Measurements from ENCODE around the gene FAM20C.

Gene FAM20C

DNA sequence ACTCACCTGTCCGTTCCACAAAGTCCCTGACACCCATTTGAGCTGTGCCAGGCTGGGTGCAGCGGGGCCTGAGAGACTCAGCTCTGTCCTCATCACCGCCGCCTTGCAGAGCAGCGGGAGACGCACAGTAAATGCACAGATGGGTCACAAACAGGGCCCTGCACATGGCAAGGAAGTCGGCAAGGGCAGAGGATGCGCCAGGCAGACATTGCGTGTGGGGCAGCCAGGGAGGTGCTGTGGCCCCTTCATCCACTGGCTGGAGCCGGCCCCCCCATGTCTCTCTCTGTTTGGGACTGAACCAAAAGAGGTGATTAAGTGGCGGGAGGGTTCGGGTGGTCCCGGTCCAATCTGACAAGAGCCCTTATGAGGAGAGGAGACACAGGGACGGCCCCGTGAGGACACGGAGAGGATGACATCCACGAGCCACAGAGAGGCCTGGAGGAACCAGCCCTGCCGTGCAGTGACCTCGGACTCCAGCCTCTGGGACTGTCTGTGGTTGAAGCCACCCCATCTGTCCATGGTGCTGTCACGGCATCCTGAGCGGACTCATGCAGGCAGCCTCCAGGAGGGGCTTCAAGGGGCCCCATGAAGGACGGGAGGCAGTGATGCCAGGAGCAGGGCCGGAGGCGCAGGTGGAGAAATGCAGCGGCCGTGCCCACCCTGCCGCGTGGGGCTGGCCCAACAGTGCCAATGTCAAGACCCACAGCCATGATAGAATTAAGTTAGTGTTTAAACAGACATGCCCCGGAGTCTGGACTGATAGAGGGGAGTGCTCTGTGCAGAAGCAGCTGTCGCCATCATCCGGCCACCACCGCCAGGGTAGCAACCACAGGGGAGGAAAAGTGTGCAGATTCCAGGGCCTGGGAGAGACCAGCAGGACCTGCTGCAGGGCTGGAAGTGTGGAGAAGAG, 69.2 kb downstream of the FAM20C start:
- DNase-seq = peak in 1 of 5 donors; percentile 5

DNA sequence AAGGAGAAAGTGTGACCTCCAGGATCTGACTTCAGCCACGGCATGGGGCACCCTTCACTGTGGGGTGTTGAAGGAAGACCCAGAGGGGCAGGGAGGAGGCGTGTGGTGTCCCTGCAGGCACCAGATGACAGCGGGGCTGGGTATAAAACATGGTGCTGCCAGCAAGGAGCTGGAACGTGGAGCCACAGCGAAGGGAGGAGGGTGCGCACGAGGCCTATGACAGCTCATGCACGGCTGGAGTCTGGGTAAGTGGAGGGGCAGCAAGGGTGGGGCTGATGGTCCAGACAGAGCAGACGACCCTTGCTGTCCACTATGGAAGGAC, 69.8 kb downstream of the FAM20C start:
- peak in 1 of 5 donors; percentile 1 for DNase-seq

DNA sequence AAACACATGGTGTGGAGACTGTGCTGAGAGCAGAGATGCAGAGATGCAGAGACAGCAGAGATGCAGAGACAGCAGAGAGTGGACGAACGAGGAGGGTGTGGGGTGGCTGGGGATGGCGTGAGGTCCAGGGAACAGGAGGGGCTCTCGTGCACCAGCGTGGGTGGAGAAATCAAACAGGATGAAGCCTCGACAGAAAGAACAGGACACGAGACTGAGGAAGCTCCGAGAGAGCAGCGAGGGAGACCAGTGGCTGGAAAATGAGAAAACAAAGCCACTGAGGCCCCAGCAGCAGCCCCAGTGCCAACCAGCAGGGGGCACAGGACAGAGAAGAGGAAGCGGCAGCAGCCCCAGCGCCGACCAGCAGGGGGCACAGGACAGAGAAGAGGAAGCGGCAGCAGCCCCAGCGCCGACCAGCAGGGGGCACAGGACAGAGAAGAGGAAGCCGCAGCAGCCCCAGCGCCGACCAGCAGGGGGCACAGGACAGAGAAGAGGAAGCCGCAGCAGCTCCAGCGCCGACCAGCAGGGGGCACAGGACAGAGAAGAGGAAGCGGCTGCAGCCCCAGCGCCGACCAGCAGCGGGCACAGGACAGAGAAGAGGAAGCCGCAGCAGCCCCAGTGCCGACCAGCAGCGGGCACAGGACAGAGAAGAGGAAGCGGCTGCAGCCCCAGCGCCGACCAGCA, 70.4 kb downstream of the FAM20C start:
- DNase-seq = peak in 2 of 5 donors; percentile 11 to 43

DNA sequence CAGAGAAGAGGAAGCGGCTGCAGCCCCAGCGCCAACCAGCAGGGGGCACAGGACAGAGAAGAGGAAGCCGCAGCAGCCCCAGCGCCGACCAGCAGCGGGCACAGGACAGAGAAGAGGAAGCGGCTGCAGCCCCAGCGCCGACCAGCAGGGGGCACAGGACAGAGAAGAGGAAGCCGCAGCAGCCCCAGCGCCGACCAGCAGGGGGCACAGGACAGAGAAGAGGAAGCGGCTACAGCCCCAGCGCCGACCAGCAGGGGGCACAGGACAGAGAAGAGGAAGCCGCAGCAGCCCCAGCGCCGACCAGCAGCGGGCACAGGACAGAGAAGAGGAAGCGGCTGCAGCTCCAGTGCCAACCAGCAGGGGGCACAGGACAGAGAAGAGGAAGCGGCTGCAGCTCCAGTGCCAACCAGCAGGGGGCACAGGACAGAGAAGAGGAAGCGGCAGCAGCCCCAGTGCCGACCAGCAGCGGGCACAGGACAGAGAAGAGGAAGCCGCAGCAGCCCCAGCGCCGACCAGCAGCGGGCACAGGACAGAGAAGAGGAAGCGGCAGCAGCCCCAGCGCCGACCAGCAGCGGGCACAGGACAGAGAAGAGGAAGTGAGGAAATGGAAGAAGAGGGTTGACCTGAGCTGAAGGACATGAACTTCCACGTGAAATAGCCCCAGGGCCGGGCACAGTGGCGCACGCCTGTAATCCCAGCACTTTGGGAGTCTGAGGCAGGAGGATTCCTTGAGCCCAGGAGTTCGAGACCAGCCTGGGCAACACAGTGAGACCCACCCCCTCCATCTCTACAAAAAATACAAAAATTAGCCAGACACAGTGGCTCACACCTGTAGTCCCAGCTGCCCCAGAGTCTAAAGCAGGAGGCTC, 71.3 kb downstream of the FAM20C start:
- DNase-seq = peak in 4 of 5 donors; percentile 7 to 62 (median 32)

DNA sequence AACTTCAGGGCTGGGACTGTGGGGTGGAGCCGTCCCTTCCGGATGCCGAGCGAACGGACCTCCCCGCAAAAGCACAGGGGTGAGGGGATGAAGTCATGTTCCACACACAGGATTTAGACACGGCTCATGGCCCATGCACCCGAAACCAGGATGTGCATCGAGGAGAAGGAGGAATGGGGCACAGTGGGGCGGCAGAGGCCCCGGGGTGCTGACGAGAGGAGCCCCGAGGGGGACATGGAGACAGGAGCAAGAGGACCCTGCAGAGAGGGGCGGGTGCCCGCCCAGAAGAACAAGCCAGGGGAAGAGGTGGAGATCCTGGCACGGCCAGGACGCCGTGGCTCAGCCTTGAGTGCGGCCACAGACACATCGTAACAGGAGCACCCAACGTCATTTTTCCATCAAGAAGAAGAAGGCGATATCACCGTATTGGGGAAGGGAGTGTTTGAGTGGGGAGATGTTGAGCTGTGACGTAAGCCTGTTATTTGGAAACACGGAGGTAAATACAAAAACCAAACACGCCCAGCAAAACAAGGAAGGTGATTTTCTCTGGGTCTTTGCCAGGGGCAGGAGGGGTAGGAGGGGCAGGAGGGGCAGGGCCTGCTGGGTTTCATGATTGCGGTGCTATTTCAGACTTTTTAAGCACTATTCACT, 72.3 kb downstream of the FAM20C start:
- DNase-seq = peak in 1 of 5 donors; percentile 4

DNA sequence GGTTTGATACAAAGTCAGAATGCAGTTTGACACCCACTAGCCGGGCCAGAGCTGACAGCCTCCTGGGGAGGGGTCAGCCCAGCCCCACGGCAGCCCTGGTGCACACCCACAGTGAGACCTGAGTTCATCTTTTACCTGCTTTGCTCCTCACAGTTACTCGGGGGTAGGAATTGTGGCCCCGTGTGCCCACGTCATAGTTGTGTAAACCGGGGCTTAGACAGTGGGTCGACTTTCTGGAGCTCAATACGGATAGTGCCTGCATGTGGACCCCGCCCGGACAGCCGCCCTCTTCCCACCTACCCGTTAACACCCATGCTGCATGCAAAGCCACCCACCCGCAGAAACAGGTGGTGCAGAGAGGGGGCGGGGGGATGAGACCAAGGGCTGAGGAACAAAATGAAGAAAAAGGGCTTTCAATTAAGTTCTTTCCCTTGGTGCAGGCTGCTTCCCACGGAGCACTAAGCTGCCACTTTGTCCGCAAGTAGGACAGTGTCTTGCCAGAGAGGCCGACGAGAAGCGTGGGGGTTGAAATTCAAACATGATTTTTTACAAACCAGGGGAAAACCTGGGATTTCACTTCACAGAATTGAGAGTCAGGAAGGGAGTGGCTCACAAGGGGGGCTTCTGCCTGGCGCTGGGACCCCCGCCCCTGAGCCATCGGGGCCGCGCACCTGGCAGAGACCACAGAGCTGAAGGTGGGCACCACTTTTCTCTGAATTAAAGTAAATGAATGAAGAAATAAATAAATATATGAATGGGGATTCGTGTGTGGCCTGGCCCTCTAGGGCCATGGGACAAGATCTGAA, 73.0 kb downstream of the FAM20C start:
- DNase-seq = peak in 1 of 5 donors; percentile 5

DNA sequence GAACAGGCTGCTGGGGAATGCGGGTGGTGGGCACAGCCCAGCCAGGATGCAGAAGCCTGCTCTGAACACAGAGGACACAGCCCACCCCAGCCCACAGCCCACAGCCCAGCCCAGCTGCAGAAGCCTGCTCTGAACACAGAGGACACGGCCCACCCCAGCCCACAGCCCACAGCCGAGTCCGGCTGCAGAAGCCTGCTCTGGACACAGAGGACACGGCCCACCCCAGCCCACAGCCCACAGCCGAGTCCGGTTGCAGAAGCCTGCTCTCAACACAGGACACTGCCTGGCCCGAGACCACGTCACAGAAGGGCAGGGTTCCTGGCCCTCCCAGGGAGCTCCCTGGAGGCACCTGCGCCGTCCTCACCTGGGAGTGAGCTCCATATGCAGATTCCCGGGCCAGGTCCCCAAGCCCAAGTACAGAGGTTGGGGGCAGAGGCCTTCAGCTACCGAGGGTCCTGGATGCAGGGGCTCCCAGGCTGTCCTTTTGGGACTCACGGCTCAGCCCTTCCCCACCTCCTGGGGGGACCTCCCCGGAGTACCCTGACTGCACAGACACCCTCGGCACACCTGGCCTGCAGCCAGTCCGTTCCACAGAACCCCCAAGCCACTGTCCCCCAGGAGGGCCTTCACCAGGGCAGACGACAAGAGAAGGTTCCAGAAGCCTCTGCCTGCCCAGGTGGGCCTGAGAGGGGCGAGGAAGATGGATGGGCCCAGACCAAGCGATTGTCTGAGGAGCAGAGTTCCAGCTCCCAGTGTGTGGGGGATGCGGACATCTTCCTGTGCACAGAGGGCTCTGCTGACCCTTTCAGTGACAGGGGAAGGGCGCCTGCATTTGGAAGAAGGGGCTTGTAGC, 73.9 kb downstream of the FAM20C start:
- DNase-seq = peak in 1 of 5 donors; percentile 6

DNA sequence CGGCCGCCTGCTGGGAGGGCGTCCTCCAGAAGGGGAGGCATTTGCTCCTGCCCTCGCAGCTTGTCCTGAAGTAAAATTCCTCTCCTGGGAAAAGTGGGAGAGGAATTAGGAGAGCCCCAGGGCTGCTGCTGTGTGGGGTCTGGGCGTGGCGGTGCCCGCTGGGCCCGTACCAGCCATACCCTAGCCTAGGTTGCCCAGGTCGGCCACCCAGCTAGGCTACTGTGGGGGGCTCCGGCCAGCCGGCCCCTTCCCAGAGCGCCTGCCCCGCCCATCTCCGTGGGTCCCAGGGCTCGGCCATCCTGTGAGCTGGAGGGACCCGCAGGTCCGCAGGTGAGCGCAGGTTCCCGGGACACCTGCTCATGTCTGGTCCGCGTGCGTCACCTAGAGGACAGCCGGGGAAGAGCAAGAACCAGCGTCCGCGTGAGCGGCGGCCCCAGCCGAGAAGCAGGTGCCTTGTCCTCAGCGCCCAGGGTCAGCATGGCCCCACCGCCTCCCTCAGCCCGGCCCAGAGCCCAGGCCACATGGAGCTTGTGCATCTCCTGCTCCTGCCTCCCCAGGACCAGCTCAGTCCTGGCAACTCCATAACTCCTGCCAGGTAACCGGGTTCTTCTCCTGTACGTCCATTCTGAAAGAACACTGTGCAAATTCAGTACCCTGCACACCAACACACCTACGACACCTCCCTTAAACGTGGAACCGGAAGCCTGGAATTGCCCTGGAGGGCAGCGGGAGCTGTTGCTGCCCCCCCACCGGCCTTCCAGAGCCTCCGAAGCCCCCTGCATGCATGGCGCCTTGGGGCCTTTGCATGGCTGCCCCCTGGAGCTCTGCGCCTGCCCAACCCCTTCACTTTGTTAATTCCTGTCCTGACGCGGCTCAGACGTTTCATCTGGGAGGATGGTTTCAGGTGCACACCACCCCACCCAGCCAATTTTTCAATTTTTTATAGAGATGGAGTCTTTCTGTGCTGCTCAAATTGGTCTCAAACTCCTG, 74.8 kb downstream of the FAM20C start:
- DNase-seq = peak in 1 of 5 donors; percentile 1

DNA sequence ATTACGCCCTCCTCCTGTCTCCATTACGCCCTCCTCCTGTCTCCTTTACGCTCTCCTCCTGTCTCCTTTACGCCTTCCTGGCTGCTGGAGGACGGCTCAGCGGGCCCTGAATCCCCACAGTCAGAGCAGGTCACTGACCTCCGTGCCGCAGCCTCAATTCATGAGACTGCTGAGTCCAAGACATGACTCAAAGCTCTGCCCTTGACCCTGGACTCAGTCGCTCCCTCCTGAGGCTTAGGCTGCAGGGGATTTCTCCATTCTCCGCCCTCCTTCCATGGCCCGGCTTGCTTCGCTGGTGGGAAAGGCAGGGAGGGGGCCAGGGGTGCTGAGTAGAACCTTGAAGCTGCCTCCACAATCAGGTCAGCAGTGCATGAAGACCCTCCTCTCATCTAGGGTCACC, 76.6 kb downstream of the FAM20C start:
- no peak for DNase-seq

DNA sequence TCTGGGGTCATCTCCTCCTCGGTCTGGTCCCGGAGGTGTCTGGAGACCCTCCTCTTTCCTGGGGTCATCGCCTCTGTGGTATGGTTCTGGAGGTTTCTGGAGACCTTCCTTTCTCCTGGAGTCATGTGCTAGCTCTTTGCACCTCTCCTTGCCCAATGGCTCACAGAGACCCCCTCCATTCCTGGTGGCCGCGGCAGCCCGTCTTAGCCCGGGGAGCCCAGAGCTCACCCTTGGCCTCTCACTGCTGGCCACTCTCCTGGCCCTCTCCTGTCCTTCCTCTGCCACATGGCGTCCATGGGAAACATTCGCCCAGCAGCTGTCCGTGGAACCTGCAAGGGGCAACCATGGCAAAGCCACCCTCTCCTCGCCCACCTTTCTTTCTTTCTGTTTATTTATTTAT, 77.3 kb downstream of the FAM20C start:
- peak in 1 of 5 donors; percentile 2 for DNase-seq

DNA sequence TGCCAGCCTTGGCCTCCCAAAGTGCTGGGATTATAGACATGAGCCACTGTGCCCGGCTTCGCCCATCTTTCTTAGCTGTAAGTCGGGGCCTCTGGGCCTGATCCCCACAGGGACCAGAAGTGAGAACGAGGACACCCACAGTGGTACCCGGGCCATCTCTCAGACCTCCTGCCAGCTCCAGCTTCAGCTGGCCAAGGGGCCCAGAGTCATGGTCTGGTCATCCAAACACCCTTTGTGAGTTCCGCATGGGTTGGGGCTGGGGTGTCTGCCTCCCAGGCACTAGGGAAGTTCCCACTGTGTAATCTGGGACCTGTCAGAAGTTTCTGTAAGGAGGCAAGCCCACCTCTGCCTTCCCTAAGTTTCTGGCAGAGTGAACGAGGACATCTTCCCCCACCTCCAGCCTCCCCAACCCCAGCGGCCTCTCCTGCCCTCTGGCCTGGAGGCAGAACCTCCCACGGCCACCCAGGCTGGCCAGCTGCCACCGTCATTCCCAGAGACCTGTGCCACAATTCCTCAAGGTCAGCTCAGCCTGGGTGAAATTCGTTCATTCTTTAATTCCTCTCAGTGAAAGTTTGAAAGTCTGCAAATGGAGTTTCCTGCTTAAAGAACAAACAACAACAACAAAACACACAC, 78.1 kb downstream of the FAM20C start:
- peak in 1 of 5 donors; percentile 2 for DNase-seq

DNA sequence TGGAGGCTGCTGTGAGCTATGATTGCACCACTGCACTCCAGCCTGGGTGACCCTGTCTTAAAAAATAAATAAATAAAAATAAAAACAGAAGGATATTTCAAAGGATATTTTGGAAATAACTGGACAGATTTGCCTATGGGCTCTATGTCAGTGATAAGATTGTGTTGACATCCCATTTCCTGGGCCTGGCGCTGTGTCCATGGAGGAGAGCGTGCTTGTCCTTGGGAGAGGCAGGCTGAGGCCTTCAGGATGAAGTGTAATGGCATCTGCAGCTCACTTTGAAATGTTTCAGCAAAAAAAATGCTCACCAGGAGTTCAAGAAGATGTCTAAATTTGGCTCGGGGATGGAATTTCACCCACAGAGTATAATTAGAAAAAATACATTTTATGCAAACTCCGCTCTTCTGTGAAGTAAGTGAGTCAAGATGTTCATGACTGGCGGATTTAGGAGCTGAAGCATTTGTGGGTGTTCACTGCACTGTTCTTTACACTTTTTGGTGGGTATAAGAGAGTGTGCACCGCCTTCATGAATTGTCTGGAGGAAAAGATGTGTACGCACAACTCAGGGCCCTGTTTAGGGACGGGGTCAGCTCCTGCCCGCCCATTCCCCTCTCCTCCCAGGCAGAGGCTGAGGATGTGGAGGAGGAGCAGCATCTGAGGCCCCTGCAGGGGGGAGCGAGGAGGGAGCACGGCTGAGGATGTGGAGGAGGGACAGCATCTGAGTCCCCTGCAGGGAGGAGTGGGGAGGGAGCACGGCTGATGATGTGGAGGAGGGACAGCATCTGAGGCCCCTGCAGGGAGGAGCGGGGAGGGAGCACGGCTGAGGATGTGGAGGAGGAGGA, 79.1 kb downstream of the FAM20C start:
- DNase-seq = peak in 1 of 5 donors; percentile 1

DNA sequence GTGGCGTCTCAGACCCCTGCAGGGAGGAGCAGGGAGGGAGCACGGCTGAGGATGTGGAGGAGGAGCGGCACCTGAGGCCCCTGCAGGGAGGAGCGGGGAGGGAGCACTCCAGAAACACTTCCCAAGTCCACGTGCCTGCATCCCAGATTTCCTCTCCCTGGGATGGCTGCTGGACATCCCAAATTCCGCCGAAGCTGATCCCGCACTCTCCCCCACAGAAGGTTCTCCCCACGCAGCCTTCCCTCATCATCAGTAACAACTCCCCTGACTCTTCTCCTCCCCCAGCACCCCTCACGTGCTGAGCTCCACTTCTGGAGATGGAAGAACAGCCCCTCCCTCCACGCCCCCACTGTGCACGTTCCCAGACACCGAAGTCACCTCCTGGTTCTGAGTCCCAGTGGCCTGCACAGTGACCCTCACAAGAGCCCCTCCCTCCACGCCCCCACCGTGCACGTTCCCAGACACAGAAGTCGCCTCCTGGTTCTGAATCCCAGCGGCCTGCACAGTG, 79.8 kb downstream of the FAM20C start:
- DNase-seq = no peak

DNA sequence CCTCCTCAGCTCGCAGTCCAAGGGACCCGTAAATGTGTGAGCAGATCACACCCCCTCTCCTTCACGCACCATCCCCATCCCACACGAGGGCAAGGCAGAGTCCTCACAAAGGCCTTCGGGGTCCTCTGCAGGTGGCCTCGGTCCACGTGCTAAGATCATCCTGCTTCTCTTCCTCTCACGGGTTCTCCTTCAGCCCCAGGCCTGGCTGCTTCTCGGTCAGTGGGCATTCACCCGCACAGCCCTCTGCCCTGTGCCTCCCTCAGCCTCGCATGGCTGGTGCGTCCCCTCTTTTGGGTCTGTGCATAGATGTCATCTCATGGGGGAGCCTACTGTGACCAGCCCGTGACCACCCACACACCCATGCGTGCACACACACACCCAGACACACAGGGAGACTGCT, 80.3 kb downstream of the FAM20C start:
- peak in 1 of 5 donors; percentile 3 for DNase-seq

DNA sequence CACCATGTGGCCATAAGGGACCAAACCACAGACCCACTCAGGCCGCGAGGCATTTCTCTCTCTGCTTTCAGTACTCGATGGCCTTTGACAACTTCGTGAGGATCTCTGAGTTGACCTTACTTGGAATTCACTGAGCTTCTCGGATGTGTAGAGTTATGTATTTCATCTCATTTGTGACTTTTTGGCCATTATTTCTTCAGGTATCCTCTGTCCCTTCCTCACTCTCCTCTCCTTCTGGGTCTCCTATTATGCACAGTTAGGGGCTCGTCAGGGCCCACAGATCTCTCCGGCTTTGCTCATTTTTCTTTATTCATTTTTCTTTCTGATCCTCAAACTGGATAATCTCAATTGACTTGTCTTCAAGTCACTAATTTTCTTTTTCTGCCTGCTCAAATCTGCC, 81.0 kb downstream of the FAM20C start:
- peak in 1 of 5 donors; percentile 2 for DNase-seq

DNA sequence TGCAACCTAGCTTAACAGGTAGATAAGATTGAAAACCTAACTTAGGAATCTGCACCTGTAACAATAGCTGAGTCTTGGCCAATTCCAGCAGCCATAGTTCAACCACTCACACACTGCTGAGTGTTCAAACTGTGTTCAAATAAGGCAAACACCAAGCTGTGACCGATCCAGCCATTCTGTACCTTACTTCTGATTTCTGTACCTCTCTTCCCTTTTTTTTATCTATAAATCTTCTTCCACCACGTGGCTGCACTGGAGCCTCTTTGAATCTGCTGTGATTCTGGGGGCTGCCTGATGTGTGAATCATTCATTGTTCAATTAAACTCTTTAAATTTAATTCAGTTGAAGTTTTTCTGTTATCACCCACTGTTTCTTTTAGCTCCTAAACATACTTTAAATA, 81.9 kb downstream of the FAM20C start:
- no peak for DNase-seq

DNA sequence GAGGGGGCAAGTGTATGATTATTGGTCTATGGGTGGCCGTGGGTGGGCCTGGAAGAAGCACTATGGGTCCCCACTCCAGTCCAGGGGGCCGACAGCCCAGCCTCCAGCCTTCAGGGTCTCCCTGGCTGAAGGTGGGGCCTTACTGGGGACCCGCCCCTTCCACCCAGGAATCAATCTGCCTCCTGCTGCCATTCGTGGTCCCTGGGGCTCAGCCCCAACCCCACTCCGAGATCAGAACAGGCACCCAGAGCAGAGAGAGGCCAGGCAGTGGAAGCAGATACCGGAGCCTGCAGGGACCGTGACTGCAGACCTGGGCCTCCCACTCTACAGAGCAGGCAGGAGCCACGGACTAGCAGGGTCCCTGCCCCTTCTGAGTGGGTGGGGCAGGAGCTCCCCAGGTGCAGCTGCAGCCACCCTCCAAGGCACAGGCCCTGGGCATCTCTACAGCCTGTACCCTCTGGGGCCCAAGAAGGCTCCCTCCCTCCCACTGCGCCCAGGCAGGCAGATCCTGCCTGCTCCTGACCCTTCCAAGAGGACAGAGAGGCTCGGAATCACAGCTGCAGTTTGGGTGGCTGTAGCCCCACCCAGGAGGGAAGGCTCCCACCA, 84.0 kb downstream of the FAM20C start:
- DNase-seq = no peak

Measured in T-helper 1 cell (primary cell).